NCI-H82 (cell line): ENCODE results near the gene TXNRD1.
"Not testable (repeated sequence)": the region's sequence is repeated elsewhere in the genome, so short reads cannot be mapped to it uniquely, and the experiment has no call there.

Source experiments
- DNase-seq: peaks from one replicate; lab custom pipeline; 2025; lab: John Stamatoyannopoulos, UW

The TXNRD1 gene

GRCh38 chr12:104190641-104191176 is 24.9 kb upstream of the TXNRD1 start:
- DNase-seq = no peak

- no peak for DNase-seq
Measured at GRCh38 chr12:104197264-104197663, 18.3 kb upstream of the TXNRD1 start.

GRCh38 chr12:104199964-104200363 is 15.6 kb upstream of the TXNRD1 start:
- no peak for DNase-seq

GRCh38 chr12:104201238-104202001 is 14.2 kb upstream of the TXNRD1 start:
- DNase-seq = peak; percentile 82

GRCh38 chr12:104204690-104205480 is 10.7 kb upstream of the TXNRD1 start:
- DNase-seq = peak; percentile 35

- DNase-seq = no peak
Measured at GRCh38 chr12:104207416-104208205, 8.0 kb upstream of the TXNRD1 start.

- no peak for DNase-seq
Measured at GRCh38 chr12:104212516-104212915, 3.1 kb upstream of the TXNRD1 start.

- no peak for DNase-seq
Measured at GRCh38 chr12:104213952-104214351, 1.6 kb upstream of the TXNRD1 start.

- no peak for DNase-seq
Measured at GRCh38 chr12:104216521-104216924, 944 bp downstream of the TXNRD1 start.

GRCh38 chr12:104218506-104218905 is 2.9 kb downstream of the TXNRD1 start:
- not testable (repeated sequence) for DNase-seq

GRCh38 chr12:104218935-104219334 is 3.4 kb downstream of the TXNRD1 start:
- DNase-seq = no peak

- DNase-seq = no peak
Measured at GRCh38 chr12:104219361-104219892, 3.8 kb downstream of the TXNRD1 start.

- DNase-seq = no peak
Measured at GRCh38 chr12:104219908-104220404, 4.4 kb downstream of the TXNRD1 start.

- no peak for DNase-seq
Measured at GRCh38 chr12:104220931-104221330, 5.4 kb downstream of the TXNRD1 start.

GRCh38 chr12:104222976-104223375 is 7.4 kb downstream of the TXNRD1 start:
- DNase-seq = no peak

GRCh38 chr12:104223712-104224111 is 8.1 kb downstream of the TXNRD1 start:
- DNase-seq = no peak

- DNase-seq = no peak
Measured at GRCh38 chr12:104226672-104227071, 11.1 kb downstream of the TXNRD1 start.

GRCh38 chr12:104230304-104231095 is 14.9 kb downstream of the TXNRD1 start:
- peak; percentile 10 for DNase-seq

- DNase-seq = no peak
Measured at GRCh38 chr12:104232609-104233280, 17.2 kb downstream of the TXNRD1 start.

GRCh38 chr12:104234926-104235499 is 19.4 kb downstream of the TXNRD1 start:
- DNase-seq = no peak
